SW480 (cell line): ENCODE measurements around the gene MAP1A.

ENCODE experiments used
- DNase-seq: peaks from one replicate; pipeline ENCODE4 v3.0.0-alpha.2; 2016; ENCODE audit warnings: low spot score

The MAP1A gene

GRCh38 chr15:43511012-43511885 is 6.2 kb upstream of the MAP1A start:
- DNase-seq: peak; percentile 56

DNA sequence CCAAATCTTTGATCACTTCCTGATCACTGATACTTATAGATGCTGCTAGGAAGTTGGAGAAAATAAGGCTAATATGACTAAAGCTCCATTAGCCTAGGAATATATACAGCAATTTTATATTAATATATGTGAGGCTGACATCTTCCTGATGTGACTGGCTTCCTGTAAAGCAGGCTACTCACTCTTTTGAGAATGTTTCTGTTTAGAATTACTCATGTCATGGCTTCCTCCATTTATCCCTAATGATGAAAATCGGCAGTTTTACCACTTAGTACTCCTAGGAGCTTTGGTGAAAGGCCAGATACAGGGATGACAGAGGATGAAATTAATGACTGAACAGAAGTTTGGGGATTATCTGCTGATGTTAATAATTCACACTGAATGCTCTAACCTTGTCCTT is 3.9 kb upstream of the MAP1A start:
- DNase-seq: no peak

DNA sequence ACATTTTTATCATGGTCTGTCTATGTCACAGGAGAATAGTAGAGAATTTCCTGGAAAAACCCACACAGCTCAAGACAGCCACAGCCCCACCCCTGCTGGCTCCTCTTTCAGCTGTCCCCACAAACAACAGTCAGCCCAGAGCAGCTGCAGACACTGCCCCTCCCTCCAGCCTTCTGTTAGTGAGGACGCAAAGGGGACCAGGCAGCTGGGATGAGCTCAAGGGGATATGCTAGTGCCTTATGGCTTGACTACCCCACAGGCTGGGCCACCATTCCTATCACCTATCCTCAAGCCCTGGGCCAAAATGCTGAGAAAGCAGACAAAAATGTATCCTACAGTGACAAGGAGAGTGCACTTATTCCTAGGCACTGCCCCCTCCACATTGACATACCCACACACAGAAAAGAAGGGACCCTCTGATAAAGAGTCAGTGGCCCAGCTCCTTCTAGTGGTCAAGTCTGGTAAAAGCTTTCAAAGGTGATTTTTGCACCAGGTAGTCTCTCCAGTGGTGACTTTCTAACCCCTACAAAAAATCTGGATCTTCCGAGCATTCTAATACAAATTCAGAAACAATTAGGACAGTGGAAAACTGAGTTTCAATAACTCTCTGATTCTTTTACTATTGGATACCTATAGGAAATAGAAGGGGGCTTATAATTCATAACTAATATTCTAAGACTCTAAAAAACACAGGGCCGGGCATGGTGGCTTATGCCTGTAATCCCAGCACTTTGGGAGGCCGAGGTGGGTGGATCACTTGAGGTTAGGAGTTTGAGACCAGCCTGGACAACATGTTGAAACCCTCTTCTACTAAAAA is 3.0 kb upstream of the MAP1A start:
- DNase-seq: no peak

DNA sequence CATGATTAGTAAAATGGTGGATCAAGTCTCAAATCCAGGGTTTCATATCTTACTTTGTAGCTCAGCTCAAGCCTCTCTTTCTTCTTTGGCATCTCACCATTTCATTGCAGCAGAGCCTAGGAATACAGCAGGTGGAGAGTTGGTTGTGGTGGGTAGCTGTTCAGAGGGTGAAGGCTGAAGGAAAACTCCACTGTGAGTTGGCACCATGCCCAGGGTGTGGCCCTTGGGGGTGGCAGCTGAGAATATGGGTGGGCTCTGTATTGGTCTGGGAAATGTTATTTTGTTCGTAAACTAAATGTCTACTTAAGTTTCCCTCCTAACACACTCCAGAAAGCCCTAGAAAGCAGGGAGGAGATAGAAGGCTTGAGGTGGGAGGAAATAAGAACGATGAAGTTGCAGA is 1.7 kb upstream of the MAP1A start:
- DNase-seq: no peak

GRCh38 chr15:43516185-43516584 is 1.2 kb upstream of the MAP1A start:
- no peak for DNase-seq

- DNase-seq: no peak
Measured at GRCh38 chr15:43516801-43517353, 531 bp upstream of the MAP1A start.

GRCh38 chr15:43518197-43518761 is 871 bp downstream of the MAP1A start:
- DNase-seq: no peak

GRCh38 chr15:43519196-43519595 is 1.8 kb downstream of the MAP1A start:
- no peak for DNase-seq

DNA sequence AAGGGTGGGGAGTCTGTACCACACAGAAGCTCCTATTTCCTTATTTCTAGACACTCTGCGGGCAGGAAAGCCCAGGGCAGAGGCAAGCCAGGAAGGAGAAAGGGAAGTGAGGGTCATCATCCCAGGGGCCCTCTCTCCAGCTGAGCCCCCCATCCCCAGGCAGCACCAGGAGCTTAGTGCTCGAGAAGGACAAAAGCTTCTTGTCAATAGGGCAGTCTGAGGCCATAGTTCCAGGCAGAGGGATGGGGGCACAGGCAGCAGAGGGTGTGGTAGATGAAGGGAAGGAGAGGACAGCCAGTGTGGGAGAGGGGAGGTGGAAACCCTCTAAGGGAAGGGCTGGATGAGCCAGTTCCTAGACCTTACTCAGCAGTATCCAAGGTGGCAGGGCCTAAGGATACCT is 2.7 kb downstream of the MAP1A start:
- DNase-seq: no peak

DNA sequence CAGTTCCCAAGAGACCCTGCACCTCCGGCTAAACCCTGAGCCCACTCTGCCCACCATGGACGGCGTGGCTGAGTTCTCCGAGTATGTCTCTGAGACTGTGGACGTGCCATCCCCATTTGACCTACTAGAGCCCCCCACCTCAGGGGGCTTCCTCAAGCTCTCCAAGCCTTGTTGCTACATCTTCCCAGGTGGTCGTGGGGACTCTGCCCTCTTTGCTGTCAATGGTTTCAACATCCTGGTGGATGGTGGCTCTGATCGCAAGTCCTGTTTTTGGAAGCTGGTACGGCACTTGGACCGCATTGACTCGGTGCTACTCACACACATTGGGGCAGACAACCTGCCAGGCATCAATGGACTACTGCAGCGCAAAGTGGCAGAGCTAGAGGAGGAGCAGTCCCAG is 4.0 kb downstream of the MAP1A start:
- DNase-seq: no peak

GRCh38 chr15:43522247-43522646 is 4.8 kb downstream of the MAP1A start:
- no peak for DNase-seq

DNA sequence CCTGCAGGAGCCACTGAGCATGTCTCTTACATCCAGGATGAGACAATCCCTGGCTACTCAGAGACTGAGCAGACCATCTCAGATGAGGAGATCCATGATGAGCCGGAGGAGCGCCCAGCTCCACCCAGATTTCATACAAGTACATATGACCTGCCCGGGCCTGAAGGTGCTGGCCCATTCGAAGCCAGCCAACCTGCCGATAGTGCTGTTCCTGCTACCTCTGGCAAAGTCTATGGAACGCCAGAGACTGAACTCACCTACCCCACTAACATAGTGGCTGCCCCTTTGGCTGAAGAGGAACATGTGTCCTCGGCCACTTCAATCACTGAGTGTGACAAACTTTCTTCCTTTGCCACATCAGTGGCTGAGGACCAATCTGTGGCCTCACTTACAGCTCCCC is 6.2 kb downstream of the MAP1A start:
- no peak for DNase-seq

- DNase-seq: no peak
Measured at GRCh38 chr15:43524254-43524845, 6.9 kb downstream of the MAP1A start.

GRCh38 chr15:43525131-43525530 is 7.7 kb downstream of the MAP1A start:
- DNase-seq: no peak

DNA sequence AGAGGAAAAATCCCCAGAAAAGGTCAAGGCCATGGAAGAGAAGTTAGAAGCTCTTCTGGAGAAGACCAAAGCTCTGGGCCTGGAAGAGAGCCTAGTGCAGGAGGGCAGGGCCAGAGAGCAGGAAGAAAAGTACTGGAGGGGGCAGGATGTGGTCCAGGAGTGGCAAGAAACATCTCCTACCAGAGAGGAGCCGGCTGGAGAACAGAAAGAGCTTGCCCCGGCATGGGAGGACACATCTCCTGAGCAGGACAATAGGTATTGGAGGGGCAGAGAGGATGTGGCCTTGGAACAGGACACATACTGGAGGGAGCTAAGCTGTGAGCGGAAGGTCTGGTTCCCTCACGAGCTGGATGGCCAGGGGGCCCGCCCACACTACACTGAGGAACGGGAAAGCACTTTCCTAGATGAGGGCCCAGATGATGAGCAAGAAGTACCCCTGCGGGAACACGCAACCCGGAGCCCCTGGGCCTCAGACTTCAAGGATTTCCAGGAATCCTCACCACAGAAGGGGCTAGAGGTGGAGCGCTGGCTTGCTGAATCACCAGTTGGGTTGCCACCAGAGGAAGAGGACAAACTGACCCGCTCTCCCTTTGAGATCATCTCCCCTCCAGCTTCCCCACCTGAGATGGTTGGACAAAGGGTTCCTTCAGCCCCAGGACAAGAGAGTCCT is 9.0 kb downstream of the MAP1A start:
- no peak for DNase-seq

DNA sequence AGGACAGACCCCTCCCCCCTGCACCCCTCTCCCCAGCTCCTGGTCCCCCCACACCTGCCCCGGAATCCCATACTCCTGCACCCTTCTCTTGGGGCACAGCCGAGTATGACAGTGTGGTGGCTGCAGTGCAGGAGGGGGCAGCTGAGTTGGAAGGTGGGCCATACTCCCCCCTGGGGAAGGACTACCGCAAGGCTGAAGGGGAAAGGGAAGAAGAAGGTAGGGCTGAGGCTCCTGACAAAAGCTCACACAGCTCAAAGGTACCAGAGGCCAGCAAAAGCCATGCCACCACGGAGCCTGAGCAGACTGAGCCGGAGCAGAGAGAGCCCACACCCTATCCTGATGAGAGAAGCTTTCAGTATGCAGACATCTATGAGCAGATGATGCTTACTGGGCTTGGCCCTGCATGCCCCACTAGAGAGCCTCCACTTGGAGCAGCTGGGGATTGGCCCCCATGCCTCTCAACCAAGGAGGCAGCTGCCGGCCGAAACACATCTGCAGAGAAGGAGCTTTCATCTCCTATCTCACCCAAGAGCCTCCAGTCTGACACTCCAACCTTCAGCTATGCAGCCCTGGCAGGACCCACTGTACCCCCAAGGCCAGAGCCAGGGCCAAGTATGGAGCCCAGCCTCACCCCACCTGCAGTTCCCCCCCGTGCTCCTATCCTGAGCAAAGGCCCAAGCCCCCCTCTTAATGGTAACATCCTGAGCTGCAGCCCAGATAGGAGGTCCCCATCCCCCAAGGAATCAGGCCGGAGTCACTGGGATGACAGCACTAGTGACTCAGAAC is 9.8 kb downstream of the MAP1A start:
- no peak for DNase-seq

DNA sequence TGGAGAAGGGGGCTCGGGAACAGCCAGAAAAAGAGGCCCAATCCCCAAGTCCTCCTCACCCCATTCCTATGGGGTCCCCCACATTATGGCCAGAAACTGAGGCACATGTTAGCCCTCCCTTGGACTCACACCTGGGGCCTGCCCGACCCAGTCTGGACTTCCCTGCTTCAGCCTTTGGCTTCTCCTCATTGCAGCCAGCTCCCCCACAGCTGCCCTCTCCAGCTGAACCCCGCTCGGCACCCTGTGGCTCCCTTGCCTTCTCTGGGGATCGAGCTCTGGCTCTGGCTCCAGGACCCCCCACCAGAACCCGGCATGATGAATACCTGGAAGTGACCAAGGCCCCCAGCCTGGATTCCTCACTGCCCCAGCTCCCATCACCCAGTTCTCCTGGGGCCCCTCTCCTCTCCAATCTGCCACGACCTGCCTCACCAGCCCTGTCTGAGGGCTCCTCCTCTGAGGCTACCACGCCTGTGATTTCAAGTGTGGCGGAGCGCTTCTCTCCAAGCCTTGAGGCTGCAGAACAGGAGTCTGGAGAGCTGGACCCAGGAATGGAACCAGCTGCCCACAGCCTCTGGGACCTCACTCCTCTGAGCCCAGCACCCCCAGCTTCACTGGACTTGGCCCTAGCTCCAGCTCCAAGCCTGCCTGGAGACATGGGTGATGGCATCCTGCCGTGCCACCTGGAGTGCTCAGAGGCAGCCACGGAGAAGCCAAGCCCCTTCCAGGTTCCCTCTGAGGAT is 10.6 kb downstream of the MAP1A start:
- DNase-seq: no peak

- DNase-seq: no peak
Measured at GRCh38 chr15:43528542-43529007, 11.2 kb downstream of the MAP1A start.

- no peak for DNase-seq
Measured at GRCh38 chr15:43529141-43529540, 11.7 kb downstream of the MAP1A start.
